ENCODE data around the gene THAP5.
A peak's percentile ranks its signal among the peaks of the same experiment; 100 is the strongest.

Gene THAP5

GRCh38 chr7:108525985-108526767 lies 43.3 kb downstream of the THAP5 start, which contains the start of gene PNPLA8:
Gene PNPLA8, minus strand, starts transcription at chr7:108526135. Its CDS starts 10,644 bp downstream, at chr7:108515491.
- in situ Hi-C loops (cut with HindIII; ENCODE audit: low sequenced_read_pairs): no loop called here
- peak; percentile 100 for DNase-seq (ENCODE audit: low read depth, low spot score)
- no peak for TF ChIP-seq CTCF (IDR thresholded peaks at IDR 0.05; ENCODE audit: low read depth, low read length)
- H3K4me3 ChIP-seq (ENCODE audit: low read depth, low read length): peak within 1 kb of the TSS; percentile 70

GRCh38 chr7:108525327-108525984 lies 44.0 kb downstream of the THAP5 start:
- in situ Hi-C loops (cut with HindIII; ENCODE audit: low sequenced_read_pairs): no loop called here

GRCh38 chr7:108522780-108523179 lies 46.7 kb downstream of the THAP5 start:
- TF ChIP-seq CTCF (IDR thresholded peaks at IDR 0.05; ENCODE audit: low read depth, low read length): no peak
- no peak for DNase-seq (ENCODE audit: low read depth, low spot score)
- in situ Hi-C loops (cut with HindIII; ENCODE audit: low sequenced_read_pairs): no loop called here
- H3K4me3 ChIP-seq (ENCODE audit: low read depth, low read length): no peak overlapping the region

More at GRCh38 chr7:108525327-108525984, 44.0 kb downstream of the THAP5 start:
- peak overlapping the region; percentile 70 for H3K4me3 ChIP-seq (ENCODE audit: low read depth, low read length)
- TF ChIP-seq CTCF (IDR thresholded peaks at IDR 0.05; ENCODE audit: low read depth, low read length): no peak
- peak; percentile 62 for DNase-seq (ENCODE audit: low read depth, low spot score)

- no peak for TF ChIP-seq CTCF (IDR thresholded peaks at IDR 0.05; ENCODE audit: low read depth, low read length)
- no peak overlapping the region for H3K4me3 ChIP-seq (ENCODE audit: low read depth, low read length)
- DNase-seq (ENCODE audit: low read depth, low spot score): no peak
- in situ Hi-C loops (cut with HindIII; ENCODE audit: low sequenced_read_pairs): no loop called here
Measured at GRCh38 chr7:108517951-108518350, 51.6 kb downstream of the THAP5 start.

GRCh38 chr7:108515630-108516029 lies 53.9 kb downstream of the THAP5 start:
- no peak overlapping the region for H3K4me3 ChIP-seq (ENCODE audit: low read depth, low read length)
- TF ChIP-seq CTCF (IDR thresholded peaks at IDR 0.05; ENCODE audit: low read depth, low read length): no peak
- no peak for DNase-seq (ENCODE audit: low read depth, low spot score)
- in situ Hi-C loops (cut with HindIII; ENCODE audit: low sequenced_read_pairs): no loop called here

GRCh38 chr7:108515013-108515412 lies 54.5 kb downstream of the THAP5 start:
- no peak for DNase-seq (ENCODE audit: low read depth, low spot score)
- in situ Hi-C loops (cut with HindIII; ENCODE audit: low sequenced_read_pairs): no loop called here
- H3K4me3 ChIP-seq (ENCODE audit: low read depth, low read length): no peak overlapping the region
- no peak for TF ChIP-seq CTCF (IDR thresholded peaks at IDR 0.05; ENCODE audit: low read depth, low read length)

Measured in astrocyte of the spinal cord (primary cell).